K562 (cell line): ENCODE results near the gene MRPL41. TPM values are rescaled to one million over a fixed set of nuclear protein-coding genes. Genes with fewer than 3 reads are reported as not detected.

Experiments
- CREM ChIP-seq: IDR thresholded peaks from 2 replicates; pipeline ENCODE4 v1.6.1; 2014; ENCODE audit warnings: antibody characterized with exemption, low read depth
- GTF2F1 ChIP-seq: IDR thresholded peaks from 2 replicates; pipeline ENCODE4 v1.6.1; 2011; ENCODE audit warnings: low read depth, low read length, improper control_type of control experiment
- HOXB6 ChIP-seq: fragments of 250-450 bp; sonication (Bioruptor Pico); IDR thresholded peaks from 2 replicates; pipeline ENCODE4 v1.5.1; 2022; ENCODE audit warnings: mild to moderate bottlenecking, borderline replicate concordance
- KLF1 ChIP-seq: fragments of 450-650 bp; IDR thresholded peaks from 2 replicates; pipeline ENCODE4 v1.6.1; 2016; ENCODE audit warnings: missing genetic modification characterization, missing compliant biosample characterization
- MIER1 ChIP-seq: fragments of 450-650 bp; IDR thresholded peaks from 2 replicates; pipeline ENCODE4 v1.6.1; 2016; ENCODE audit warnings: antibody characterized with exemption, mild to moderate bottlenecking, low read depth
- MTA1 ChIP-seq: fragments of 450-650 bp; IDR thresholded peaks from 2 replicates; pipeline ENCODE4 v1.6.1; 2017; ENCODE audit warnings: borderline replicate concordance
- MXI1 ChIP-seq: IDR thresholded peaks from 2 replicates; pipeline ENCODE4 v1.6.1; 2011; ENCODE audit warnings: low read depth, mild to moderate bottlenecking, improper control_type of control experiment, low read length
- NR4A1 ChIP-seq, 2 experiments: fragments of 250-450 bp in 1 of 2; fragments of 450-650 bp in 1 of 2; sonication (Bioruptor Pico) in 1 of 2; IDR thresholded peaks; 2 replicates each; pipeline versions ENCODE4 v1.4.0 to v1.6.1; 2016 to 2020; ENCODE audit warnings: mild to moderate bottlenecking in 2 of 2, missing compliant biosample characterization in 1 of 2, missing genetic modification characterization in 1 of 2, moderate library complexity in 1 of 2
- PTTG1 ChIP-seq: fragments of 450-650 bp; IDR thresholded peaks from 2 replicates; pipeline ENCODE4 v1.6.1; 2016; ENCODE audit warnings: low read depth, mild to moderate bottlenecking, missing genetic modification characterization, missing compliant biosample characterization
- SAFB ChIP-seq: fragments of 200-400 bp; formaldehyde crosslinking; IDR thresholded peaks from 2 replicates; pipeline ENCODE4 v1.6.1; 2017; ENCODE audit warnings: low read depth, low read length, borderline replicate concordance
- SREBF2 ChIP-seq: sonication (generic); formaldehyde crosslinking; IDR thresholded peaks from 2 replicates; pipeline ENCODE4 v1.4.0; 2020; ENCODE audit warnings: mild to moderate bottlenecking, missing genetic modification reagents
- STAG1 ChIP-seq: sonication (generic); formaldehyde crosslinking; IDR thresholded peaks from 2 replicates; pipeline ENCODE4 v1.5.0; 2020; ENCODE audit warnings: missing genetic modification reagents, borderline replicate concordance
- U2AF1 ChIP-seq: fragments of 200-400 bp; formaldehyde crosslinking; optimal IDR thresholded peaks from 2 replicates; pipeline ENCODE3; 2017; ENCODE audit warnings: mild to moderate bottlenecking, low read depth, low read length, moderate library complexity
- ZC3H11A ChIP-seq: IDR thresholded peaks from 2 replicates; pipeline ENCODE4 v1.6.1; 2012; ENCODE audit warnings: low read depth, low read length, improper control_type of control experiment
- ZEB2 ChIP-seq: fragments of 450-650 bp; IDR thresholded peaks from 2 replicates; pipeline ENCODE4 v1.6.1; 2016
- ZNF76 ChIP-seq: fragments of 250-450 bp; sonication (Bioruptor Pico); IDR thresholded peaks from 2 replicates; pipeline ENCODE4 v1.4.0; 2020; ENCODE audit warnings: mild to moderate bottlenecking, moderate library complexity, borderline replicate concordance
- polyA plus RNA-seq, 8 experiments: library from polyadenylated mRNA; depleted of rRNA in 4 of 8; stranded (reverse) in 5 of 8; unstranded in 3 of 8; fragments of >200 nt; fragmentation: Nextera tagmentation in 2 of 8; fragmentation: Illumina TruSeq in 1 of 8; extraction: Ambion mirVana in 2 of 8; extraction: Trizol in 1 of 8; gene quantifications; 2 replicates each; pipeline versions ENCODE4 v1.2.1 to v1.2.3, GENCODE V29; 2011 to 2014; ENCODE audit warnings: inconsistent platforms in 1 of 8, missing spikeins in 1 of 8
- total RNA-seq, 7 experiments: library from RNA; depleted of rRNA in 6 of 7; stranded (reverse); fragments of >200 nt in 6 of 7; fragmentation: Illumina TruSeq in 2 of 7; extraction: Trizol in 2 of 7; gene quantifications; 2 replicates each; pipeline versions ENCODE4 v1.2.1 to v1.2.3, GENCODE V29; 2011 to 2021; ENCODE audit warnings: low replicate concordance in 1 of 7
- TF ChIP-seq, protein P1 (sequence below): fragments of 450-650 bp; conservative IDR thresholded peaks from 2 replicates; pipeline ENCODE4 v1.6.1; 2016; ENCODE audit warnings: missing genetic modification characterization, low read depth, mild to moderate bottlenecking, control low read depth, missing compliant biosample characterization
- TF ChIP-seq, protein P2 (sequence below), 2 experiments: fragments of 450-650 bp; formaldehyde crosslinking in 1 of 2; IDR thresholded peaks; 2 replicates each; pipeline versions ENCODE4 v1.4.0 to v1.6.1; 2014 to 2020; ENCODE audit warnings: mild to moderate bottlenecking in 2 of 2, borderline replicate concordance in 1 of 2, low read depth in 1 of 2

The MRPL41 gene
- total and polyA plus RNA-seq, 9 of the 15 experiments (the other 6 are each of a cell fraction or from before 2014, with no cell fraction given), result 2.6 to 259 (median 21.6) TPM

DNA sequence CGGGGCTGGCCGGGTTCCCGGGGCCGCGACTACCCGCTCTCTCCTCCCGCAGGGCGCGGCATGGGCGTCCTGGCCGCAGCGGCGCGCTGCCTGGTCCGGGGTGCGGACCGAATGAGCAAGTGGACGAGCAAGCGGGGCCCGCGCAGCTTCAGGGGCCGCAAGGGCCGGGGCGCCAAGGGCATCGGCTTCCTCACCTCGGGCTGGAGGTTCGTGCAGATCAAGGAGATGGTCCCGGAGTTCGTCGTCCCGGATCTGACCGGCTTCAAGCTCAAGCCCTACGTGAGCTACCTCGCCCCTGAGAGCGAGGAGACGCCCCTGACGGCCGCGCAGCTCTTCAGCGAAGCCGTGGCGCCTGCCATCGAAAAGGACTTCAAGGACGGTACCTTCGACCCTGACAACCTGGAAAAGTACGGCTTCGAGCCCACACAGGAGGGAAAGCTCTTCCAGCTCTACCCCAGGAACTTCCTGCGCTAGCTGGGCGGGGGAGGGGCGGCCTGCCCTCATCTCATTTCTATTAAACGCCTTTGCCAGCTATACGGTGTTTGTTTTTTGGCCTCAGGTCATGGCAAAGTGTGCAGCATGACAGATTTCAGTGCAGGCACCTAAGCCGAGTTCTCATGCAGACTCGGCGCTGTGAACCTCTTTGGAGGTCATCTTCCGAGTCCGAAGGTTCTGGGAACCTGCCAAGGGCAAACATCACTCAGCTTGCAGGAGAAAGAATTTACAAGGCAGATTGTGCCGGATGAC, 516 bp downstream of the MRPL41 start (continued):
- no peak for TF ChIP-seq ZNF76 (CRISPR knock-in tag)
- no peak; the same call in 1 of the 2 replicates for TF ChIP-seq NR4A1 (CRISPR knock-in tag; IDR thresholded peaks at IDR 0.05)
- TF ChIP-seq NR4A1 (tag; IDR thresholded peaks at IDR 0.05), result no peak
- TF ChIP-seq, protein P1, sequence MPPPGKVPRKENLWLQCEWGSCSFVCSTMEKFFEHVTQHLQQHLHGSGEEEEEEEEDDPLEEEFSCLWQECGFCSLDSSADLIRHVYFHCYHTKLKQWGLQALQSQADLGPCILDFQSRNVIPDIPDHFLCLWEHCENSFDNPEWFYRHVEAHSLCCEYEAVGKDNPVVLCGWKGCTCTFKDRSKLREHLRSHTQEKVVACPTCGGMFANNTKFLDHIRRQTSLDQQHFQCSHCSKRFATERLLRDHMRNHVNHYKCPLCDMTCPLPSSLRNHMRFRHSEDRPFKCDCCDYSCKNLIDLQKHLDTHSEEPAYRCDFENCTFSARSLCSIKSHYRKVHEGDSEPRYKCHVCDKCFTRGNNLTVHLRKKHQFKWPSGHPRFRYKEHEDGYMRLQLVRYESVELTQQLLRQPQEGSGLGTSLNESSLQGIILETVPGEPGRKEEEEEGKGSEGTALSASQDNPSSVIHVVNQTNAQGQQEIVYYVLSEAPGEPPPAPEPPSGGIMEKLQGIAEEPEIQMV (tag), result no peak
- no peak for TF ChIP-seq ZC3H11A
- no peak for TF ChIP-seq PTTG1 (tag)
- TF ChIP-seq U2AF1, result no peak
- no peak for TF ChIP-seq MTA1
- TF ChIP-seq SAFB, result no peak
- TF ChIP-seq MXI1, result no peak
- TF ChIP-seq STAG1, result 0 out of 2 replicates have a peak, but pooled peaks have one; percentile 10
- TF ChIP-seq CREM, result no peak
- no peak for TF ChIP-seq MIER1
- peak; percentile 57; the same call in 1 of the 2 replicates for TF ChIP-seq KLF1 (tag)
- TF ChIP-seq ZEB2, result no peak
- TF ChIP-seq GTF2F1, result no peak
- no peak for TF ChIP-seq HOXB6 (CRISPR knock-in tag)
- TF ChIP-seq, protein P2, sequence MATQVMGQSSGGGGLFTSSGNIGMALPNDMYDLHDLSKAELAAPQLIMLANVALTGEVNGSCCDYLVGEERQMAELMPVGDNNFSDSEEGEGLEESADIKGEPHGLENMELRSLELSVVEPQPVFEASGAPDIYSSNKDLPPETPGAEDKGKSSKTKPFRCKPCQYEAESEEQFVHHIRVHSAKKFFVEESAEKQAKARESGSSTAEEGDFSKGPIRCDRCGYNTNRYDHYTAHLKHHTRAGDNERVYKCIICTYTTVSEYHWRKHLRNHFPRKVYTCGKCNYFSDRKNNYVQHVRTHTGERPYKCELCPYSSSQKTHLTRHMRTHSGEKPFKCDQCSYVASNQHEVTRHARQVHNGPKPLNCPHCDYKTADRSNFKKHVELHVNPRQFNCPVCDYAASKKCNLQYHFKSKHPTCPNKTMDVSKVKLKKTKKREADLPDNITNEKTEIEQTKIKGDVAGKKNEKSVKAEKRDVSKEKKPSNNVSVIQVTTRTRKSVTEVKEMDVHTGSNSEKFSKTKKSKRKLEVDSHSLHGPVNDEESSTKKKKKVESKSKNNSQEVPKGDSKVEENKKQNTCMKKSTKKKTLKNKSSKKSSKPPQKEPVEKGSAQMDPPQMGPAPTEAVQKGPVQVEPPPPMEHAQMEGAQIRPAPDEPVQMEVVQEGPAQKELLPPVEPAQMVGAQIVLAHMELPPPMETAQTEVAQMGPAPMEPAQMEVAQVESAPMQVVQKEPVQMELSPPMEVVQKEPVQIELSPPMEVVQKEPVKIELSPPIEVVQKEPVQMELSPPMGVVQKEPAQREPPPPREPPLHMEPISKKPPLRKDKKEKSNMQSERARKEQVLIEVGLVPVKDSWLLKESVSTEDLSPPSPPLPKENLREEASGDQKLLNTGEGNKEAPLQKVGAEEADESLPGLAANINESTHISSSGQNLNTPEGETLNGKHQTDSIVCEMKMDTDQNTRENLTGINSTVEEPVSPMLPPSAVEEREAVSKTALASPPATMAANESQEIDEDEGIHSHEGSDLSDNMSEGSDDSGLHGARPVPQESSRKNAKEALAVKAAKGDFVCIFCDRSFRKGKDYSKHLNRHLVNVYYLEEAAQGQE (IDR thresholded peaks at IDR 0.05; ENCODE audit: borderline replicate concordance), result peak; percentile 18; the same call in 1 of the 2 replicates
- TF ChIP-seq, protein P2 (CRISPR knock-in tag; IDR thresholded peaks at IDR 0.05; ENCODE audit: low read depth), result 0 out of 2 replicates have a peak, but pooled peaks have one; percentile 23
- TF ChIP-seq SREBF2, result no peak
